RCC 7860 (cell line): ENCODE results near the gene VRTN.
"Not testable (repeated sequence)": the region's sequence is repeated elsewhere in the genome, so short reads cannot be mapped to it uniquely, and the experiment has no call there.

Experiments used
- DNase-seq: peaks from one replicate; pipeline ENCODE4 v3.0.0-alpha.2; 2015; ENCODE audit warnings: low spot score
- FAIRE-seq: peaks from 2 replicates; lab custom pipeline; 2012; peaks lifted over from hg19 to GRCh38; lab: Jason Lieb, UNC

Gene VRTN

DNA sequence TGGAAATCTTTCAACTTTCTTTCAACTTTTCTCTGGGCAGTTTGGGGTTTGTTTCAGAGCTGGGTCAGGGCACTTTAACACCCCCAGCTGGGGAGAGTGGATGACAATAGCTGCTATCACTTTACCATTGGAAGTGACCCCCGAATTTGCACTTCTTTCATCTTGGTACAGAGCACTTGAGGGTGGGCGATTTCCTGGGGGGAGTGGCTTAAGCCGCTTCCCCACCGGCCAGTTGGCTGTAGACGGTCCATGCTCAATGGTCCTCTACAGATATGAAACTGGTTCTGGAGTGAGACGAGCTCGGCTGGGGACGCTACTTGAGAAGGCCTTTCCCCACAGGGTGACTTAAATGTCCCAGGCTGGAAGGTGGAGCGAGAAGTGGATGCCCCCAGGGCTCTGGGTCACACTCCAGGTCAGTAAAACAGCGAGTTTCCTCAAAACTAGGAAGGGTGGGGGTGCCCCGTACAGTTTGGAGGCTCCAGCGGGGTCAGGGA lies at the start of gene VRTN:
Gene VRTN (plus strand): TSS at position 231 of the 494 bp plus-strand sequence. CDS start 8,313 bp downstream, outside the sequence.
- no peak for FAIRE-seq
- DNase-seq: no peak

DNA sequence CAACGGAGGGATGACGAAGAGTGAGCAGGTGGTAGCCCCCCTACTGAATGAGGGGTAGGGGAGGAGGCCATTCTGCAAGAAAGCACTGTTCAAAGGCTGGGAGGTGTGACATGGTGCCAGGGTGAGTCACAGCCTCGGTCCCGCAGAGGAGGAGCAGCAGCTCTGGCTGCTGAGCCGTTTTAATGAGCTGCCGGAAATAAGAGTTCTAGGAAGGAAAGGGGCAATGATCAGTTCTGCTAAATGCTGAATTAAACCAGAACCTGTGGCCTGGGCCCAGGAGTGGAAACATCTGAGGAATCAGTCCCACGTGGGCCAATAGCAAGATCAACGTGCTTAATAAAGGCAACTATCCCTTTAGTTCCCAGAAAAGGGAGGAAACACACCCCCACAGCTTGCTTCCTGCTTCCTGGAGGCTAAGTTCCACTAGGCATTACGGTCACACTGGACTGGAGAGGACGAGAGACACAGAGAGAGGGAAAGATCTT lies 49.2 kb upstream of the VRTN start:
- FAIRE-seq (no peak), DNase-seq (peak; percentile 23)

DNA sequence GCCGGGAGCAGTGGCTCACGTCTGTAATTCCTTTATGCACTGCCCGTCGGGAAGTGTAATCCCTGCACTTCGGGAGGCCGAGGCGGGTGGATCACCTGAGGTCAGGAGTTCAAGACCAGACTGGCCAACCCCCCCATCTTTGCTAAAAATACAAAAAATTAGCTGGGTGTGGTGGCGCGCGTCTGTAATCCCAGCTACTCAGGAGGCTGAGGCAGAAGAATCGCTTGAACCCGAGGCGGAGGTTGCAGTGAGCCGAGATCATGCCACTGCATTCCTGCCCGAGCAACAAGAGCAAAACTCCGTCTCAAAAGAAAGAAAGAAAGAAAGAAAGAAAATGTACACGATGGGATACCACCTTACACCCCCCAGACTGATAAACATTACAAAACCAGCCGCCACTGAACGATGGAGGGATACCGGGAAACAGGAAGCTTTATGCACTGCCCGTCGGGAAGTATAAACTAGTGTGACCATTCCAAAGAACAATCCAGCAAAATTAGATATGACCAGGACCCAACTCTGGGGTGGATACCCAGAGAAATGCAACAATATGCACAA lies 46.6 kb upstream of the VRTN start:
- DNase-seq (no peak), FAIRE-seq (no peak)

GRCh38 chr14:74302152-74302628 lies 46.1 kb upstream of the VRTN start:
- no peak for FAIRE-seq

DNA sequence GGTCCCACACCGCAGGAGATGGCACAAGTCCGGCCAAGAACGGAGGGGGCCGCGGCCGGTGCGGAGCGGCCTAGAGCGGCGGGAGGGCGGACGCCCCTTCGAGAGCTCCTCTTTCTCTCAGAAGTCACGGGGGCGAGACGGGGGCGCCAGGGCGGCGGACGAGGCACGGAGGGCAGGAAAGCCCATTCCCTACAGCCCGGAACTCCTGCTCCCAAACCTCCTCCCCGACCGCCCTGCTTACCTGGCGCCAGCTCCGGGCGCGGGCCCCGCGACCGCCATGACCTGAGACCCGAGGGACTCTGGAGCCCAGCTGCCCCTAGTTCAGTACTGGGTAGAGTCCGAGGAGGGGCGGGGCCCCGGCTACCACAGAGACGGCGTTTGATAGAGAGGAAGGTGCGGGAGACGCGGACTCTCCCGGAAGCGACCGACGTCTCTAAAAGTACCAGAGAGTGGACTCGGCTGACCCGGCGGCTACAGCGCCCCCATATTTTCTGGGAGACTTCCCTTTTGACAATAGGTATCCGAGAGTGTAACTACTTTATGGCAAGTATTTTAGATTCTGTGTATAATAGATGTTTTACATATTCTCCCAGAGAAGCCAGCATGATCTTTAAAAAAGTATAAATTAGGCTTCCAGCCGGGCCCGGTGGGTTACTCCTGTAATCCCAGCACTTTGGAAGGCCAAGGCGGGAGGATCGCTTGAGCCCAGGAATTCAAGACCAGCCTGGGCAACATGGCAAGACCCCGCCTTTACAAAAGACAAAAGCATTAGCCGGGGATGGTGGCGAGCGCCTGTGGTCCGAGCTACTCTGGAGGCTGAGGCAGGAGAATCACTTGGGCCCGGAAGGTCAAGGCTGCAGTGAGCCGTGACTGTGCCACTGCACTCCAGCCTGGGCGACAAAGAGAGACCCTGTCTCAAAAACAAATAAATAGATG lies 45.4 kb upstream of the VRTN start, which contains the start of gene ABCD4:
Gene ABCD4 (minus strand): TSS at position 301 of the 936 bp plus-strand sequence. CDS start 22 bp downstream, at position 279.
- DNase-seq: peak; percentile 74
- peak; percentile 17 for FAIRE-seq

More at GRCh38 chr14:74302152-74302628, 46.1 kb upstream of the VRTN start:
- DNase-seq: peak; percentile 13

GRCh38 chr14:74308695-74309094 lies 39.6 kb upstream of the VRTN start:
- DNase-seq (no peak), FAIRE-seq (no peak)

- DNase-seq (no peak), FAIRE-seq (no peak)
Observed at GRCh38 chr14:74309125-74310022, 38.9 kb upstream of the VRTN start.

DNA sequence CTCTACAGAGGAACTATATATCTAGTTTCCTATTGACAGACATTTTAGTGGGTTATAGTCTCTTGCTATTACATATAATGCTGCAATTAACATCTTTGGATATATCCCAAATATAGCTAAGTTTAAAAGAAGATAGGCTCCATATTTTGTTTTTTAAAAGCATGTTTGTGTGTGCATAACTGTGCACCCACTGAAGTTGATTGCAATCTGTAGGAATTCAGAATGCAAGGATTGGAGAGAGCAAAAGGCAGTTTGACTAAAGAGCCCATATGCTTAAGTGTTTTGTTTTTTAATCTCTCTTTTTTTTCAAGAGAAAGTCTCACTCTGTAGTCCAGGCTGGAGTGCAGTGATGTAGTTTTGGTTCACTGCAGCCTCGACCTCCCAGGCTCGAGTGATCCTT lies 36.1 kb upstream of the VRTN start:
- no peak for FAIRE-seq
- DNase-seq: no peak

GRCh38 chr14:74313601-74314000 lies 34.7 kb upstream of the VRTN start:
- DNase-seq: no peak
- FAIRE-seq: no peak

GRCh38 chr14:74314576-74314975 lies 33.7 kb upstream of the VRTN start:
- FAIRE-seq (no peak), DNase-seq (peak; percentile 7)

DNA sequence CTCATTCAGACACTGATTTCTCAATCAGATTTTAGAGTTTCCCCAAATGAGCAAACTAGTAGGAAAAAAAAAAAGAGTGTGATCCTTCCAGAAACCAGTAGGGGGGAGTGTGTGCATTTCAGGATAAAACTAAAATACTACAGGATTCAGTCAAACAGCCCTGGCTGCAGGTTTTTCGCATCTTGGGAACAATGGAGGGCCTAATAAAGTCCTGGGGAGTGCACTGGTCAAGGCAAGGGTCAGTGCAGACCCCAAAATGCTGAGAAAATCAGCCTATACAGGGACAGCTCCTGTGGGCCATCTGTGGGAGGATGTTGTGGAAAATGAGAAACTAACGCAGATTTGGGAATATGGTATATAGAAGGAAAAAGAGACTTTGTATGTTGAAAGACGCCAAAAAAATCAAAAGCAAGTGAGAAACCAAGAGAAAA lies 23.3 kb upstream of the VRTN start:
- FAIRE-seq: peak; percentile 8
- no peak for DNase-seq

- DNase-seq: no peak
- no peak for FAIRE-seq
Observed at GRCh38 chr14:74325446-74325845, 22.8 kb upstream of the VRTN start.

DNA sequence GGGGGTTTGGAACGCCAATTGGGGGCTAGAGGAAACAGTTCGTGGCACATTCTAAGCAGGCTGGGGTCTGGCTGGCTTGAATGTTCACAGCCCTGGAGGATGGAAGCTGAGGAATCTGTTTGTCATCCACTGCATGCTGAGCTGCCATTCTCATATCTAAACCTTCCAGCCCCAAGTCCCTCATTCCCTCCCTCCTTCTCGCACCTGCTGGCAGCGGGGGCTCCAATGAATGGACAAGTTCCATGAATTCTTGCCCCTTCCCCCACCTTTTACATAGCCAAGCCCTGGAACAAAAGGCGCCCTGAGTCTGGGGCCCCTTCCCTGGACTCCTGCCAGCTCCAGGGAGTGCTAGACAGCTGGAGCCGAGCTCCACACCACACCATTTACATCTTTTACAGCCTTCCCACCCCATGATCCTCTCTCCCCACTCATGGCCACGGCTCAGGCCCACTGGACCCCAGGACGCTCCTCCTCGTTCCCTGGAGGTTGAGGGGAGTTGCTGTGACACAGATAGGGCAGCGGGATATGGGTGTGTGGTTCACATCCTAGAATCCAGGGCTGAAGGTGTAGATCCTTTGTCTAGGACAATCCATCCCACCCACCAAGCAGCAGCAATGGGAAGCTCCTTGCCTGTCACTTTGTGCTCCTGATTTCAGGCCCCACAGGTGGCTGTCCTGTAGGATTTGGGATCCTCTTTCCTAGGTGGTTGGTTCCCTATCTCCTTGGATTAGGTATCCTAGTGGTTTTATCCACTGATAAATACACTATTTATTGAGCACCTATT lies 21.7 kb upstream of the VRTN start:
- FAIRE-seq (no peak), DNase-seq (no peak)

DNA sequence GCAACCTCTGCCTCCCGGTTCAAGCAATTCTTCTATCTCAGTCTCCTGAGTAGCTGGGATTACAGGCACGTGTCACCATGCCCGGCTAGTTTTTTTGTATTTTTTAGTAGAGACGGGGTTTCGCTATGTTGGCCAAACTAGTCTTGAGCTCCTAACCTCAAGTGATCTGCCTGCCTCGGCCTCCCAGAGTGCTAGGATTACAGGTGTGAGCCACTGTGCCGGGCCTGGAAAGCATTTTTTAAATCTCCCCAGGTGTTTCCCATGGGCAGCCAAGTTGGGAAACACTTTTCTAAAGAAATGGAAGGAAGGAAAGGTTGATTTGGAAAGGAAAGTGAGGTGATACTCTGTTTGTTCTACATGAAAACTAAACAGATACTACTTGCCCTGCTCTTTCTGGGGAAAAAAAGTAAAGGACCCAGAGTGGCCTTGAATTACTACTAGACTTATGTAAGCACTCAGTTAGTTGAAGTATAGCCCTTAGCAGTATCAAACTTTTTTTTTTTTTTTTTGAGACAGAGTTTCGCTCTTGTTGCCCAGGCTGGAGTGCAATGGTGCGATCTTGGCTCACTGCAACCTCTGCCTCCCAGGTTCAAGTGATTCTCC lies 18.2 kb upstream of the VRTN start:
- FAIRE-seq, DNase-seq: not testable (repeated sequence)

- FAIRE-seq (no peak), DNase-seq (no peak)
Observed at GRCh38 chr14:74333909-74334308, 14.4 kb upstream of the VRTN start.

GRCh38 chr14:74346341-74346740 lies 1.9 kb upstream of the VRTN start:
- FAIRE-seq (no peak), DNase-seq (no peak)

- FAIRE-seq: no peak
- DNase-seq: no peak
Observed at GRCh38 chr14:74347097-74347794, 1.0 kb upstream of the VRTN start.

- DNase-seq (no peak), FAIRE-seq (no peak)
Observed at GRCh38 chr14:74347795-74348100, 523 bp upstream of the VRTN start.
